Activated T-helper 1 cell treated with Interleukin-2 at 50 U/mL for 16 hours (primary cell): ENCODE data around the gene CPNE4.

Source experiments
- DNase-seq: peaks from one replicate; pipeline ENCODE4 v3.0.0-alpha.2; 2020; ENCODE audit warnings: low read depth

Gene CPNE4

DNA sequence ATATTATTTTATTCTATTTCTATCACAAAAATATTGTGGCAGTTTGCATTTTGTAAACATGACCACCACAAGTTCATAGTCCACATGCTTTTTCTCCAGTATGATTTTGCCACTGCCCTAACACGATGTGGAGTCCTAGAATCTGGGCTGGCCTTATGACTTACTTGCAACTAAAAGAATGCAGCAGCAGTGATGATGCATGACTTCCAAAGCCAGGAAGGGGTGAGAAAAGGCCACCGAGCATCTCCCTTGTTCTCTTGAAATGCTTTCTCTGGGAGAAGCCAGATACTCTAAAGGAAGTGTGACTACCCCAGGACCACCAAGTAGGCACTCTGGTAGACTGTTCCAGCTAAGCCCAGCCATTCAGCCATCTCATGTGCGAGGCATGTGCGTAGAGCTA, 340.4 kb downstream of the CPNE4 start:
- no peak for DNase-seq

DNA sequence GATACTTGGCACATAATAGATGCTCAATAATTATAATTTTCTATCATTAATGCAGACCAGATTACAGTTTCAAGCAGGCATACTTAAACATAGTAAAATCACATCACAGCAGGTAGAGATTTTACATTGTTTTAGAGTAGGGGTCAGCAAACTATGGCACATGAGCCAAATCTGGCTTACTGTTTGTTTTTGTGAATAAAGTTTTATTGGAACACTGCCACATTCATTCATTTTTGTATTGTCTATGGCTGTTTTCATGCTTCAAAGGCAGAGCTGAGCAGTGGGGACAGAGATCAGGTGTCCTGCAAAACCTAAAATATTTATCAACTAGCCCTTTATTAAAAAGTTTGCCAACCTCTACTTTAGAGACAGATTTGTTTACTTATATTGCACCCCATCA, 342.5 kb downstream of the CPNE4 start:
- no peak for DNase-seq

DNA sequence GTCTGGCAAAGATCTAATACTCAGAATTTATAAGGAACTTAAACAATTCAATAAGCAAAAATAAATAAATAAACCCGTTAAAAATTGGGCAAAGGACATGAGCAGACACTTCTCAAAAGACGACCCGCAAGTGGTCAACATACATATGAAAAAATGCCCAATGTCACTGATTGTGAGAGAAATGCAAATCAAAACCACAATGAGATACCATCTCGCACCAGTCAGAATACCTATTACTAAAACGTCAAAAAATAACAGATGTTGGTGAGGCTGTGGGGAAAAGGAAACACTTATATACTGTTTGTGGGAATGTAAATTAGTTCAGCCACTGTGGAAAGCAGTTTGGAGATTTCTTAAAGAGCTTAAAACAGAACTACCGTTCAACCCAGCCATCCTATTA, 344.0 kb downstream of the CPNE4 start:
- DNase-seq = no peak

DNA sequence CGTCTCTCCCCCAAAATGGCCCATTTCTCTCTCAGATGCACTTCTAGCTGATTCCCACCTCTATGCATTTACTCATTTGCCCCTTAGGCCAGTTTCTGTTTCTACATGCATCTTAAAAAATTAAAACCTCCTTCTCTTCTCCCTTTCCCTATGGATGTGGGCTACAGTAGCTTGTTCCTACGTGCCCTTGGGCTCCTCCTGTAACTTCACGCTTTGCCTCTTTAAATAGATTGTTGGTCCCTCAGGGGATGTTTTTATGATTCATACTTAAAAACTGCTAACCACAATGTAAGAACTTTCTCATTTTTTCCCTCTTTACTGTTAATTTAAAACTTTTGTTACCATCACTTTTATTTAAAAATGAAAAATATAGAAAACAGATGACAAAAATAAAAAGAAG, 346.4 kb downstream of the CPNE4 start:
- DNase-seq = no peak

DNA sequence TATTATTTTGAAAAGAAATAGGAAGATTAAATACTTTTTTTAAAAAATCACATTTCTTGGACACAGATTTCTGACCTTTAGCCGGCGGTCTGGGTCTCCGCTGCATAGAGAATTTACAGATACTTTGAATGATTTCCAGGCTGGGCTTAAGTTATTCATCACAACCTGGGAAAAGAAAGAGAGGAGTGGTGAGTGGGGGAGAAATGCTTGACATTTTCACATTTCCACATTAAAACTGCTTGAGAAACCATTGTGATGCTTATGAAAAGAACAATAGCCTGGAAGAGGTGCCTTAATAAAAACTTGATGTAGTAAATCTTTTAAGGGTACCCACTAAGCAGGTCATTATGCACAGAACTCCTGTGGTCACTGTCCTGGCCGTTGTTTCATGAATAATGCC, 365.2 kb downstream of the CPNE4 start:
- DNase-seq = no peak

DNA sequence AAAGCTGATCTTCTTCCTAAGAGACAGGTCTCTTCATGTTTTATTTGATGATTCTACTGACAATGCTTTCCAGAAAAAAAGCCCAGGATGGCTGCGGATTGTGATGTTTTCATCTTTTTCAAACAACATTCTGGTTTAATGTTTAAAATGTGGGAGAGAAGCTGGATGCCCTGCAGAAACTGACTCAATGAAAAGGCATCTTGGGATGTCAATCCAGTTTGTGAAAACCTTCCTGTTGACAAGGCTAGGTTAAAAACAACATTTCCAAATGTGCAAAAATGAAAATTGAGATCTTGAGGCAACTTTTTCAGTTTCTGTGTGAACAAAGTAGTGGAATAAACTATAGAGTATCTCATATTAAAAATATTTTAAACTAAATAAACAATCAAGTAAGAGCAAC, 376.0 kb downstream of the CPNE4 start:
- DNase-seq = no peak

DNA sequence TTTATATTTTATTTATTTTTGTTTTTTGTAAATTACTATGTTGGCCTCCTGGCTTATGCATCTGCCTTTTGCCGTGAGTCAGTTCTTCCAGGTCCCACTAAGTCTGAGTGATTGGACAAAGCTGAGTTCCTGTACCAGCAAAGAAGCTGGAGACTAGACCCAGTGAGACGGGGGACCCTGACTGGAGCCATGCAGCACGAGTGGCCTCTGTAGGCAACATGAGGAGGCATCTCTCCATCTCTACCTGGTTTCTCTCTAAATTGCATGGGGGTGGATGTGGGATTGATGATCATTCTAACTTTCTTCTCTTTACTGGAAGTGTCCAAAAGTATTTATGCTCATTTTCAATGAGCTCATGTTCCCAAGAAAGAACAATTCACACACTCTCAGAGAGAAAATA, 376.7 kb downstream of the CPNE4 start:
- DNase-seq = no peak

DNA sequence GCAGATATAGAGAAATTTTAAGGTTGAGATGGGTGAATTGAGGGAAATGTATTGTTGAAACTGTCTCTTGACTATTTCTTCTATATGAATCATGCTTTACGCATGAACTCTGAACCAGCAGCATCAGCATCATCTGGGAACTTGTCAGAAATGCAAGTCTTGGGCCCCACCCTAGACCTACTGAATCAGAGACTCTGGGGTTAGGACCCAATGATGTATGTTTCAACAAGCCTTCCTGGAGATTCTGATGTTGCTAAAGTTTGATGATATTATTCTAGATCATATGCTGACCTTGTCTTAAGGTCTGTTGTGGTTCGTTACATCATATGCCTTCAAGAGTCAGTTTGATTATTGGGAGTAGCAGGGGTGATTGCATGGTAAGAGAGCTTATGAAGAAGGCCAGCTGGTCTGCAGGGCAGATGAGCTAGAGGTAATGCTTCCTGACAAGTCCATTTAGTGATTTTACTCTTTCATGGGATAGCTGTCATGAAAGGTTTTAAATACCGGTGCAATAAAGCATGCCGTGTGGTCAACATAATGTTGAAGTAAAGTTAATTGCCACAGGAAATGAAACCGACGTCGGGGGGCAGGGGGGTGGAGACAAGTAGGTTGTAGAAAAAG, 379.6 kb downstream of the CPNE4 start:
- DNase-seq = no peak

DNA sequence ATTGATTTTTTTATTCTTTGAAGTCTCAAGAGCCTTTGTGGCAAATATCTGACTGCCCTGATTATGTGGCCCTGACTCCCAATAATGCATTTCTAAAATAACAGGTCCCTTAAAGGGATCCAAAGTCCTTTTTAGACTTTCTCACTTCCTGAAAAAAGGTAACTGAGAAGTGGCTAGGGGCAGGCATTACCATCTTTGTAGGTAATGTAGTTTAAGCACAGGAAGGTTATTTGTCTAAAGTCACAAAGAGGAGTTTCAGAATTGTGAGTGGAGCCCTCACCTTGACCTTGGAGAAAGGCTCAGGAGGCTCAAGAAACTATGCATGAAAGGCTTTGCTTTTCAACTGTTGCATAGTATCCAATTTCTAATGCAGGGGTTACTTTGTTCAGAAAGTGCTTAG, 389.2 kb downstream of the CPNE4 start:
- no peak for DNase-seq

DNA sequence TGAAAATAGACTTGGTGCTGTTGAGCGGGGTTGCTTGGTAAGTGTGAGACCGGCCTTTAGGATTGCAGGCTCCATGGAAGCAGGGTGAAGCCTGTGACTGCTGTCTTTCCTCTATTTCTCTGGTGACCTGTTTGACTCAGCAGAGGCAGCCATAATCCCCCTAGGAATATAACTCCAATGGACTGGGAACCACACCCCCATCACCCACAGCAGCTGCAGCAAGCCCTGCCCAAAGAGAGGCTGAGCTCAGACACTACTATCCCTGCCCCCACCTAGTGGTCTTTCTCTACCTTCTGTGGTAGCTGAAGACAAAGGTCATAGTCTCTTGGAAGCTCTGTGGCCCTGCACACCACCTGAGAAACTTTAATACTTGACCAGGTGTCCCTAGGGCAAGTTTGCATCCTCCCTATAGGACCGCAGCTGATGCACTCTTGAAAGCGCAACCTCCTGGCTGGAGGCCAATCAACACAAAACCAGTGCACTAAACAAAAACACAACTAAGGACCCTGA, 398.5 kb downstream of the CPNE4 start:
- DNase-seq = no peak

DNA sequence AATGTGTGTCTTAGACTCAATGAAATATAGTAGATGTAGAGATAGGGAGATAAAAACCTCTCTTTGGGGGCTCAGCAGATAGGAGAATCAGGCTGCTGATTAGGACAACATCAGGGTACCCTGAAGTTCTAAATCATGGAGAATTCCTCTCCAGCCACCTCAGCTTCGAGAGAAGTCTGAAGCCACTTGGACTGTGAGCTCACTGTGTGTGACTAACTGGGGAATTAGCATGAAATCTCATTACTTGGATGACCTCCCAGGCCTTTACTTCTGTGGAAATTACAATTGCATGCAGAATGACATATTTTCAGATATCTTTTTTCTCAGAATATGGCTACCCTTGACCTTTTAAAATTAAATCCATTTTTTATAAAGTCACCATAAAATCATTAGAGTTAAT, 404.0 kb downstream of the CPNE4 start:
- no peak for DNase-seq

DNA sequence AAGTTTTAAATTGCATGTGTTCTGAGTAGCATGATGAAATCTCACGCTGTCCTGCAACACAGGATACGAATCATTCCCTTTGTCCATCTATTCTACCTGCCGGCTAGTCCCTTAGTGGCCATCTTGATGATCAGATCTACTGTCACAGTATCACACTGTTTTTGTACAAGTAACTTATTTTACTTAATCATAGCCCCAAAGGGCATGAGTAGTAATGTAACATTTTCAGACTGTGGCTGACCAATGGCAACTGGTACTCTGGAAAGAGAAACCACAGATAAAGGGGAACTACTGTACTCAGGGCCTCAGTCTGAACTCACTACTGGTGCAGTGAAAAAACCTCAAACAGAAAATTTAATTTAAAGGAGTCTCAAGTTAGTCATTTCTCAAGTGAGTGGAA, 404.7 kb downstream of the CPNE4 start:
- DNase-seq = no peak

DNA sequence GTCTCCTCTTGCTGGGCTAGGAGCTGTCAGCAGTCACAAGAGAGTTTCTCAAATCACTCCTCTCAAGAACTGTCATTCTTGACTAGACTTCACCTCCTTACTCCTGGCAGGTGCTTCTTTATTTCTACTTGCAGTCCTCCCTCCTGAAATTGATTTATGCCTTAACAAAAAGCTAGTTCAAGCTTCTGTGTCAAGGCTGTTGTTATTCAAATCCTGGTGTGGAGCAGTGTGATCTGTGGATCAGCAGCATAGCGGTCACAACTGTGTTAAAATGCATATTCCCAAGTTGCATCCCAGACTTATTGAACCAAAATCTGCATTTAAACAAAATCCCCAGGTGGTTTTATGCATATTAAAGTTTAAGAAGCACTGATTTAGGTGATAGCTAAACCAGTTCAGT, 411.4 kb downstream of the CPNE4 start:
- no peak for DNase-seq

DNA sequence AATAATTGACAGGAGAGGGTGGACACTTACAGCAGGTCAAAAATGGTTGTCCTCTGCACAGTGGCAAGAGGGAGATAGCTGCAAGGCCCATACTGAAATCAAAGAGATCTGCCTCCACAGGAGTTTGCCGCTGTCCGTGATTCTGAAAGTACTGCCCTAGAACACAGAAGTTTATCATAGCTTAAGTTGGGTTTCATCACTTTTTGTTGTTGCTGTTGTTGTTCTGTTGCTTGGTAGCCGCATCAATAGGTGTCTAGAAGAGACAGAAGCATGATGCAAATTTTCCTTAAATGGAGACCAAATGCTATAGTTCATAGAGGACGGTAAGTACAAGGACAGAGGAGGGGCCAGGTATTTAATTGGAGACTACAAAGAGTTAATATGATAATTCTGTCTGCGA, 412.1 kb downstream of the CPNE4 start:
- DNase-seq = no peak

DNA sequence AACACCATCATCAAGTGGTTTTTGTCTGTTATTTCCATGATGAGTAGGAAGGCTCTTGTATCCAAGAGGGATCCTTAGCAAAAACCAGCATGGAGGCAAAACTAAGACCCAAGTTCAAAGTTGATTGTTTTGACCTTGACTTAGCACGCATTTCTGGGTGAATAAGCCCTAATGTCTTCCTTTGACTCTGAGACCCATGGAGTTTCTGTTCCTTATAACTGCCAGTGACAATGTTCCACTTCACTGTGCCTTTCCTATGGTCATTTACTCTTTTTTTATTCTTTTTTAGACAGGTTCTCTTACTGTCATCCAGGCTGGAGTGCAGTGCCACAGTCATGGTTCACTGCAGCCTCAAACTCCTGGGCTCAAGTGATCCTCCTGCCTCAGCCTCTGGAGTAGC, 413.8 kb downstream of the CPNE4 start:
- no peak for DNase-seq

DNA sequence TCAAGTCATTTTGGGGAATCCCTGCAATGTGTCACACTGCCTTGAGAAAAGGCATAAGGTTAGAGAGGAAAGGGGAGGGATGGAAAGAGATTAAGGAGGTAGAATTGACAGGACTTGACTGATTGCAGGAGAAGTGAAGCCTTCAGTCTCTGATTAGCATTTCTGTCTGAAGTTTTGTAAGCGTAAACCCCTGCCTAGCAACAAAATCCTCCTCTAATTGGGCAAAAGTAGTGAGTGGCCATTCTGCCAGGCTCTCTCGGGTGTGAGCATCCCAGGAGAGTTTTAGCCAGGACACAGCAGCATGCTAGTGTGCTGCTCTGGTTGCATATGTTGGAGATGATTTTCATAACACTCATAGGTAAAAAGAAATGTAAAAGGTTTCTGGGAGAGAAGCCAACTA, 415.0 kb downstream of the CPNE4 start:
- DNase-seq = no peak

DNA sequence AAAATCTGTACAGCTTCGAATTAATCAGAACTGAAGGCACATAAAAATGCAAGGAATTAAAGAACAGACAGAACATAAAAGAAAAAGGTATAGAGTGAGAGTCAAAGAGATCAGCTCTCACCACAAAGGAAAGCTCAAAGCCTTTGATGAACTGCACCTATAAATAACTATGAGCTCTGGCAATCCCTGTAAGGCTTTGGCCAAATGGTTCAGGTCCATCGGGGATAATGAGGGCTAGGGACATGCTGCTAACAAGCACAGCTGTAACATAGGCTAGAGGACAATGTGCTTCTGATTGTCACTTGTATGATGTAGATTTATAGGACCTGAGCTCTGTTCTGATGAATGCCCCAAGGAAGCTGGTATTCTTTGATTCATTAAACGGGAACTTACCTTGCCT, 418.1 kb downstream of the CPNE4 start:
- no peak for DNase-seq

DNA sequence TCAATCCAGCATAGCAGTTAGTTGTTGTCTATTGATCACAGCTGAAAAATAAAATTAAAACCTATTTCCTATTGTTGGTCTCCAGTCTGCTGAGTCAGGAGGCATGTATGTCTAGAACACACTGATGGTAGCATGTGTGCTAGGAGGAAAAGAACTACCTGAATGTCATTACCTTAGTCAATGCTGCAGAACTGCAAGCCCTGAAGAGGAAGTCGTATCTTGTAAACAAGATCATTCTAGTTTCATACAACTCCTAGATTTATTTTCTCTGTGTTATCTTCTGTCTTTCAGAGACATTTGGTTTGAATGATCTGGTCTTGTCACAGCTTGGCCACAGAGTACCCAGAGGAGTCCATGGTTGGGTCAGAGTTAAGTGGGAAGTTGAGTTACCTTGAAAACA, 422.1 kb downstream of the CPNE4 start:
- no peak for DNase-seq

DNA sequence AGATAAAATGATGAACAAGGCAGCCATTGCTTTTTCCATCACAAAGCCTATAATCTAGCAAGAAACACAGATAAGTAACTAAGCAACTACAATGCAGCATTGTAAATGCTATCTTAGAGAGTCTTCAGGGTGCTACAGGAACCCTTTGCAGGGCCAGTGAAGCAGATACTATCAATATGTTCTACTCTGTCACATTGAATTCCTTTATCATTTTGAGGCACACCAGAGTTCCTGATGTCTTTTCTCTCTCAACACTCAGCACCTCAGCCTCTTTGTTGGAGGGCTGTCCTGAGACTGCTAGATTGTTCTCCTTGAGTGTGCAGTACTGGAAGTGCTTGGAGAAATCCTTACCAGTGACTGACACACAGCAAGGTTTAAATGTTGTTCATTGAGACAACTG, 424.6 kb downstream of the CPNE4 start:
- no peak for DNase-seq

DNA sequence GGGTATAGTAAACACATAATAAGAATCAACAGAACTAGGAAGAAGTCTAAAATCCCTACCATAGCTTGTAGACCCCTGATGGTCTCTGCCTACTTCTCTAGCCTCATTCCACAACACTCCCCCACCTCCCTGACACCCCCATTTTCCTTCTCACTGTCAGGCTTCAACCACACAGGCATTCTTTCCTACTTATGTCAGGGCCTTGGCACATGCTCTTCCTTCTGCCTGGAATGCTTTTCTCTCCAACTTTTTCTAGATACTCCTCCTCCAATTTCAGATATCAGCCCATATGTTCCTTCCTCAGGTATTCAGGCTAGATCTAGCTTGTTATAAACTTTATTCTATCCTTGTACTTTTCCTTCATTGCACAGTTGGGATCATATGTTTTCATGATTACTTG, 426.1 kb downstream of the CPNE4 start:
- no peak for DNase-seq

DNA sequence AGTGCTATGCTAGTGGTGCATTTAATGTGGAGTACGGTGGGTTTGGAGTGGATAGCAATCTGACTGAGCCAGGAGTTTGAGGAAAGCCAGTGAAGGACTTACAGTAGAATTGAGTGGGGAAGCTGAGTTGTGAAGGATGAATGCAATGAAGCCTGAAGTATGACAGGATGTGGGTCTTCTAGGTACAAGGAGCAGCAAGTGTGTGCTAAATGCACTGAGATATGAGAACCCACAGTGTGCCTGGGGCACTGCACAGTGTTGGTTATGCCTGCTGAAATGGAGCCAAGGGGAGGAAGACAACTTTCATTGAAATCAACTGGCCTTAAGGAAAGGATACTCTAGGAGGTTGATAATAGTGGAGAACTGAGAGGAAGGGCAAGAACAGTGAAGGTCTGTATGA, 426.5 kb downstream of the CPNE4 start:
- no peak for DNase-seq

DNA sequence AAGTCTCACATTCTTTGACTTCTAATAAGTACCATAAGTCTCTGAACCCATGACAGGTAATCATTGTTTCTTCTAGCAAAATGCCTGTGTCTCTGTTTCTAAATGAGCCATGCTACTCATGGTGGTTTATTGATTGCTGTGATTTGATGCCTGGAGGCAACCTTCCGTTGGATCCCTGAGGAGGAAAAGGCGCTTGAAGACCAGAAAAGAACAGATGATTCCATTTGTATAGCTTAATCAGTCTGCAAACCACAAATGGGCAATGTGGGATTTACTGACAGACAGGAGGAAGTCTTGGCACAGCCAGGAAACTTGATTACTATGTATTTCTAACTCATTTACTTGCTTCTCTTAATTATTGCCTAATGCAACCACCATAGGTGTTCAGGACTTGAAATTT, 428.9 kb downstream of the CPNE4 start:
- DNase-seq = no peak

DNA sequence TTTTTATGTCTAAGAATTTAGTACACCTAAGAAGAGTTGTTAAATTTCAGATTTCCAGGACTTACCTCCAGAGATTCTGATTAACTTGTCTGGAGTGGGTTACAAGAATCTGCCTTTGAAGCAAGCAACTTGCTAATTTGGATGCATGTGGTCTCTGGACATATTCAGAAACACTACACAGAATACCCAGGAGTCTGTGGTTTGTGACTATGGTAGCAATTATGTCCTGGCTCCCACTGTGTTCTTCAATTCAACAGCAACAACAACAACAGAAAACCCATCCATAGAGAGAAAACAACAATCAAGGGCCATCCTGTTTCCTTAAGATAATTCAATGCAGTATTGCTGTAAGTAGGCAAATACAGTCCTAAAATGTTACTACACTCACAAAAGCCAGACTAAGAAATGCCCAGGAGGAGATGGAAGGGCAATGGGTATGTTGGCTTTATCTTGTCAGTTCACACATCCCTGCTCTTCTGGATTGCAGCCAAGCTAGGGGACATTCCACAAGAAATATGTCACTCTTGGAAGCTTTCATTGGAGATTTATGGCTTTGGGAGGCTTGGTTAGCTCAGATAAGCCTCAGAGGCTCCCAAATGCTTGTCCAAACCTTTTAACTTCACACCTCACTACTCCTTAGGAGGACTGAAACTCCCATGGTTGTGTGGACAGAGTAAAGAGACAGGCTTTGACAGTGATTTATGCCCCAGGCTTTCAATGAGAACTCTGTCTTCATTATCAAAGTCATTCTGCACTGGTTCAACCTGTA, 432.6 kb downstream of the CPNE4 start:
- DNase-seq = no peak

DNA sequence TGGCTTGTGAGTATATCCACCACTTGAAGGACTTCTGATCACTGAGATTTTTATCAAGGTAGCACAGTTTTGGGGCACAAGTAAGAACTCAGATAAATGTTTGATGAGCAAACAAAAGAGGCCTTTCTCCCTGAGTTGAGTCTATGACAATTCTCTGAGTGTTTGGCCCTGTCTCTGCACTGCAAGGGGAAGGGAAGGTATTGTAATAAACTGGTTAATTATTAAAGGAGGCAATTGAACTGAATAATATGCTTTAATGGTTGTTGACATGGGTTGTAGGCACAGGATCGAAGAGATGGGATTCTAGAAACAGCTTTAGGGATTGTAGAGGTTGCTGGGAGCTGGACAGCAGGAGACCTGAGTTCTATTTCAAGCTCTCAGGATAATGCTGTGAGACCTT, 437.0 kb downstream of the CPNE4 start:
- DNase-seq = no peak
